Osteoblast (primary cell): ENCODE measurements around the gene ATG5. TPM values are rescaled to one million over a fixed set of nuclear protein-coding genes. Genes with fewer than 3 reads are reported as not detected.

Experiments used
- DNase-seq: peaks from one replicate; pipeline ENCODE4 v3.0.0; 2011; ENCODE audit warnings: low spot score, mixed read lengths; ENCODE audit not compliant: insufficient read length; ENCODE audit errors: missing footprints
- H2AFZ ChIP-seq: 2 replicates; pipeline ENCODE4 v1.6.0; 2011; ENCODE audit warnings: mild to moderate bottlenecking, low read length
- H3K27ac ChIP-seq: 2 replicates; pipeline ENCODE4 v1.5.1; 2011; ENCODE audit warnings: mild to moderate bottlenecking, low read depth, low read length, moderate library complexity
- H3K27me3 ChIP-seq: 2 replicates; pipeline ENCODE4 v1.6.0; 2012; ENCODE audit warnings: mild to moderate bottlenecking, control low read depth, inconsistent platforms, low read length, moderate library complexity; ENCODE audit not compliant: insufficient read depth
- H3K36me3 ChIP-seq: 2 replicates; pipeline ENCODE4 v1.5.1; 2011; ENCODE audit warnings: mild to moderate bottlenecking, low read length, control low read depth, moderate library complexity; ENCODE audit not compliant: insufficient read depth
- H3K4me1 ChIP-seq: 2 replicates; pipeline ENCODE4 v1.5.1; 2011; ENCODE audit warnings: mild to moderate bottlenecking, low read length, control low read depth, moderate library complexity; ENCODE audit not compliant: insufficient read depth
- H3K4me2 ChIP-seq: 2 replicates; pipeline ENCODE4 v1.6.0; 2011; ENCODE audit warnings: mild to moderate bottlenecking, low read length; ENCODE audit not compliant: insufficient read depth
- H3K4me3 ChIP-seq: fragments of 200-600 bp; sonication (generic); 3 replicates; pipeline ENCODE4 v1.5.1; 2012; ENCODE audit warnings: mild to moderate bottlenecking, low read length, inconsistent platforms; ENCODE audit not compliant: insufficient read depth
- H3K79me2 ChIP-seq: 2 replicates; pipeline ENCODE4 v1.6.0; 2012; ENCODE audit warnings: mild to moderate bottlenecking, low read length, control low read depth, inconsistent platforms; ENCODE audit not compliant: insufficient read depth
- H3K9me3 ChIP-seq: 2 replicates; pipeline ENCODE4 v1.5.1; 2011; ENCODE audit warnings: low read depth, low read length, control low read depth
- H4K20me1 ChIP-seq: 2 replicates; pipeline ENCODE4 v1.6.0; 2012; ENCODE audit warnings: mild to moderate bottlenecking, low read length, control low read depth; ENCODE audit not compliant: insufficient read depth
- total RNA-seq: library from RNA; depleted of rRNA; stranded (reverse); fragments of >200 nt; gene quantifications from 2 replicates; pipeline ENCODE4 v1.2.3, GENCODE V29; 2012
- TF ChIP-seq, protein P1 (sequence below): IDR thresholded peaks from 2 replicates; pipeline ENCODE4 v1.5.1; 2011; ENCODE audit warnings: mild to moderate bottlenecking, low read depth, low read length, moderate library complexity; ENCODE audit errors: extremely low read depth

ATG5 gene
- total RNA-seq, 1 donor: 59.0 TPM

DNA sequence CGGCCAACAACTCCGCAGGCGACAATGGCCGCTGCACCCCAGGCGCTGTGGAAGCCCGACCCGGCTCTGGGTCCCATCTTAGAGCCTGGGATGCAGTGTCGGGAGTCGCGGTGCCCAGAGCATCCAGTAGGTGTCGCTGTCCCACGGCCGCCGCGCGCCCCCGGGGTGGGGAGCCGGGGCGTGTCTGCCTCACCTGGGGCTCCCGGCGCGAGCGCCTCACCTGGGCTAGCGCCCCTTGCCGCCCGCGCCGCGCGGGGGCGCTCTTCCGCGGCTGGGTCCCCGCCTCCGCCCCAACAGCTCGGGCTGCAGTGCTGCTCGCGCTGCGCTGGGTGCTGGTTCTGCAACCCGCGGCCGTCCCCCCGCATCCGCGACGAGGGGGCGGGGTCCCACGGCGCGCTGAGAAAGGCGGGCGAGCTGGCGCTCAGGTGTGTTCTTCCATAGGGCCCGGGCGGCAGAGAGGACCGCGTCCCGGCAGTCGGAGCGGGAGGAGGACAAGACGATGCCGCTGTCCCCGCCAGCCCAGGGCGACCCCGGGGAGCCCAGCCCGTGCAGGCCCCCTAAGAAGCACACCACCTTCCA is 34.9 kb upstream of the ATG5 start, which contains the start of gene CRYBG1:
TSS of gene CRYBG1 (plus strand) at position 308 of the 579 bp plus-strand sequence. CDS start at position 500, 192 bp downstream.
- peak within 1 kb of the TSS; percentile 65 for H3K4me3 ChIP-seq
- no peaks in the 10 kb centered on the region for H4K20me1 ChIP-seq
- peak within 1 kb of the TSS; percentile 60 for H3K4me2 ChIP-seq
- TF ChIP-seq, protein P1, sequence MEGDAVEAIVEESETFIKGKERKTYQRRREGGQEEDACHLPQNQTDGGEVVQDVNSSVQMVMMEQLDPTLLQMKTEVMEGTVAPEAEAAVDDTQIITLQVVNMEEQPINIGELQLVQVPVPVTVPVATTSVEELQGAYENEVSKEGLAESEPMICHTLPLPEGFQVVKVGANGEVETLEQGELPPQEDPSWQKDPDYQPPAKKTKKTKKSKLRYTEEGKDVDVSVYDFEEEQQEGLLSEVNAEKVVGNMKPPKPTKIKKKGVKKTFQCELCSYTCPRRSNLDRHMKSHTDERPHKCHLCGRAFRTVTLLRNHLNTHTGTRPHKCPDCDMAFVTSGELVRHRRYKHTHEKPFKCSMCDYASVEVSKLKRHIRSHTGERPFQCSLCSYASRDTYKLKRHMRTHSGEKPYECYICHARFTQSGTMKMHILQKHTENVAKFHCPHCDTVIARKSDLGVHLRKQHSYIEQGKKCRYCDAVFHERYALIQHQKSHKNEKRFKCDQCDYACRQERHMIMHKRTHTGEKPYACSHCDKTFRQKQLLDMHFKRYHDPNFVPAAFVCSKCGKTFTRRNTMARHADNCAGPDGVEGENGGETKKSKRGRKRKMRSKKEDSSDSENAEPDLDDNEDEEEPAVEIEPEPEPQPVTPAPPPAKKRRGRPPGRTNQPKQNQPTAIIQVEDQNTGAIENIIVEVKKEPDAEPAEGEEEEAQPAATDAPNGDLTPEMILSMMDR: peak; percentile 56
- H3K27me3 ChIP-seq: peaks cover 58% of the 10 kb centered on the region
- H3K27ac ChIP-seq: no peak within 1 kb of the TSS
- no peaks in the 10 kb centered on the region for H3K36me3 ChIP-seq
- H3K4me1 ChIP-seq: peaks cover 5% of the 10 kb centered on the region
- H2AFZ ChIP-seq: peak within 1 kb of the TSS; percentile 68
- DNase-seq: peak; percentile 93
- no peaks in the 10 kb centered on the region for H3K79me2 ChIP-seq
- no peaks in the 10 kb centered on the region for H3K9me3 ChIP-seq

- H3K27me3 ChIP-seq: peaks cover 58% of the 10 kb centered on the region
- peak overlapping the region; percentile 51 for H2AFZ ChIP-seq
- H3K4me3 ChIP-seq: peak overlapping the region; percentile 65
Measured at GRCh38 chr6:106359959-106360409, 34.4 kb upstream of the ATG5 start.

DNA sequence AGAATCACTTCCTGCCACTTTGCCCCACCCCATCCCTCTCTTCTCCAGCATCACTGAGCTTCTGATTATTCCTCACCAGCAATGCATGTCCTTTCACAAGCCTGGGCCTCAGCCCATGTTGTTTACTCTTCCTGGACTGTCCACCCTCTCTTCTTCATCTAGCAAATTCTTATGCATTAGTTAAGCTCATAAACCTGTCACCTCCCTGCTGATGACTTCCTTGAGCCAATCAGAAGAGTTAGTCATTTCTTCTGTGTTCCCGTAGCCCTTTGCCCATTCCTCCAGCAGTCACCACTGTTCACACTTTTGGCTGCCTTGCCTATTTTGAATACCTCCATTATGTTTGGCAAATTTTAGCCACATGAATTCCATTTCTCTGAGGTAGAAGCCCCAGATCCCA is 30.8 kb upstream of the ATG5 start:
- H3K4me2 ChIP-seq: no peak overlapping the region
- H3K4me3 ChIP-seq: no peak overlapping the region
- peaks cover 5% of the 10 kb centered on the region for H3K4me1 ChIP-seq
- H3K79me2 ChIP-seq: no peaks in the 10 kb centered on the region
- H3K27ac ChIP-seq: no peak overlapping the region
- no peak overlapping the region for H2AFZ ChIP-seq
- TF ChIP-seq, protein P1: no peak
- no peaks in the 10 kb centered on the region for H3K9me3 ChIP-seq
- H3K36me3 ChIP-seq: no peaks in the 10 kb centered on the region
- DNase-seq: no peak
- peaks cover 56% of the 10 kb centered on the region for H3K27me3 ChIP-seq
- no peaks in the 10 kb centered on the region for H4K20me1 ChIP-seq

More at GRCh38 chr6:106359959-106360409, 34.4 kb upstream of the ATG5 start:
- H3K4me1 ChIP-seq: peaks cover 5% of the 10 kb centered on the region
- no peaks in the 10 kb centered on the region for H3K79me2 ChIP-seq
- no peaks in the 10 kb centered on the region for H4K20me1 ChIP-seq
- H3K27ac ChIP-seq: no peak overlapping the region
- TF ChIP-seq, protein P1: no peak
- H3K9me3 ChIP-seq: no peaks in the 10 kb centered on the region
- peak; percentile 82 for DNase-seq
- no peaks in the 10 kb centered on the region for H3K36me3 ChIP-seq
- peak overlapping the region; percentile 60 for H3K4me2 ChIP-seq

- H3K4me2 ChIP-seq: no peak overlapping the region
- H2AFZ ChIP-seq: no peak overlapping the region
- no peaks in the 10 kb centered on the region for H3K79me2 ChIP-seq
- no peaks in the 10 kb centered on the region for H4K20me1 ChIP-seq
- H3K36me3 ChIP-seq: no peaks in the 10 kb centered on the region
- no peak for DNase-seq
- H3K9me3 ChIP-seq: no peaks in the 10 kb centered on the region
- H3K27ac ChIP-seq: no peak overlapping the region
- H3K27me3 ChIP-seq: peaks cover 14% of the 10 kb centered on the region
- TF ChIP-seq, protein P1: no peak
- no peaks in the 10 kb centered on the region for H3K4me1 ChIP-seq
- no peak overlapping the region for H3K4me3 ChIP-seq
Measured at GRCh38 chr6:106347219-106347618, 21.7 kb upstream of the ATG5 start.
